ENCODE data around the gene NFKB2.

The NFKB2 gene

DNA sequence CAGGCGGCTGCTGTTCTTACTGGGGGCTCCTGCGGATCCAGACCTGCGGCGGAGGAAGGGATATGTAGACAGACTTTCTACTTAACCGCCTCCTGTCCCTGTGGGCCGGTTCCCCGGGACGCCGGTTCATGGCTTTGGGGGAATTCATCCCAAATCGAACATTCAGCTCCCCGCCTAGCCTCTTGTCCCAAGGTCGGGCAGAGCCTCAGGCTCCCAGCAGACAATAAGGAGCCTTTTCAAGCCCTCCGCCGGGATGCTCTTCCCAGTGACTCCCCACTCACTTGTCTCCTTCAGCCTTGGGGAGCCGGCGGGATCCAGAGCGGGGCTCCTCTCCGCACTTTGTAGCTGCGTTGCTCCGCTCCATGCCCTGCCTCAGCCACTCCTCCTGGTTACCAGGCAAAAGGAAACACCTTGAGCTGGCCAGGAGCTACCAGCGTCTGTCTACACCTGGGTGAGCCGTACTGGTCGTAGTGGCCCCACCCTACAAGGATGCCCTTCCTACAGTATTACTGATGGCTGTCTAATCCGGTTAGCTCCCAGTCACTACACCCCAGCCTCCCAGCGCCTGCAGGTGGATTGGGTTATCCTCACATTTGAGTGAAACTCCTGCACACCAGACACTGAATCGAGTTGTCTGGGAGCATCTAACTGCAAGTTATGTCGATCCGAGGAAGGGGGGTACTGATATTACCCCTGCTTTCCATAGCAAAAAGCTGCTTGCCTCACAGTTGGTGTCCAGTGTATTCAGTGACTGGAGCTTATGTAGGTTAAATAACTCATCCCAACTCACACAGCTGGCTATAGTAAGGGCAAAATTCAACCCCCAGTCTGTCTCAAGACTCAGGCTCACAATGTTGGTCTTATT lies 55.8 kb downstream of the NFKB2 start, which contains the start of gene C10orf95:
C10orf95 (minus strand) TSS at position 439 of the 865 bp plus-strand sequence. CDS start 450 bp downstream, outside the sequence.
- DNase-seq (ENCODE audit: low read depth) = no peak
